HG03060 (cell line): Measurements from ENCODE around the gene DLG5.

Source experiments
- ATAC-seq: cut with Tn5 transposase; IDR thresholded peaks from one replicate; pipeline ENCODE4 v1.9.1; 2021; ENCODE audit warnings: low read depth, moderate number of reproducible peaks; ENCODE audit not compliant: unreplicated experiment

DLG5 gene

DNA sequence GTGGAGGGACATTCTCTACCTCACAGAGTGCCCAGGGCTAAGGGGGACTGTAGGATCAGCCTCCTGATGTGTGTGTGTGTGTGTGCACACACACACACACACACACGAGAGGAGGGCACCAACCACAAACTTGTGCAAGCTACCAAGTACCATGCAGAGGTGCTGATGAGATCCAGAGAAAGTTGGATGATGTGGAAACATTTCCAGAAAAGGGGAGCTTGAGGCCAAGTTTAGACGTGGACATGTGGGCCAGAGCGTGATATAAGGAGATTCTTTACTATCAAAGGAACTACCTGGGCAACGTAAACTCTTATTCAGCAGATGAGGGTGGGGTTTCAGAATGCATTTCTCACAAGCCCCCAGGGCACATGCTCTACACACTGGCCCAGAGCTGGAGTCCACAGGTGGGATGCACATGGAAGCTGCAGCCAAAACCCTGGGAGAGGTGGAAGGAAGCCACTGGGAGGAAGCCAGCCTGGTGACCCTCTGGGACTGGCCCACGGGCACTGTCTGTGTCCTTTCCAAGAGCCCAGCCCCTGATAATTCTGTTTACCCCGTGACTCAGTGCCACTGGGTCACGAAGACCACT, 53.5 kb downstream of the DLG5 start:
- no peak for ATAC-seq

DNA sequence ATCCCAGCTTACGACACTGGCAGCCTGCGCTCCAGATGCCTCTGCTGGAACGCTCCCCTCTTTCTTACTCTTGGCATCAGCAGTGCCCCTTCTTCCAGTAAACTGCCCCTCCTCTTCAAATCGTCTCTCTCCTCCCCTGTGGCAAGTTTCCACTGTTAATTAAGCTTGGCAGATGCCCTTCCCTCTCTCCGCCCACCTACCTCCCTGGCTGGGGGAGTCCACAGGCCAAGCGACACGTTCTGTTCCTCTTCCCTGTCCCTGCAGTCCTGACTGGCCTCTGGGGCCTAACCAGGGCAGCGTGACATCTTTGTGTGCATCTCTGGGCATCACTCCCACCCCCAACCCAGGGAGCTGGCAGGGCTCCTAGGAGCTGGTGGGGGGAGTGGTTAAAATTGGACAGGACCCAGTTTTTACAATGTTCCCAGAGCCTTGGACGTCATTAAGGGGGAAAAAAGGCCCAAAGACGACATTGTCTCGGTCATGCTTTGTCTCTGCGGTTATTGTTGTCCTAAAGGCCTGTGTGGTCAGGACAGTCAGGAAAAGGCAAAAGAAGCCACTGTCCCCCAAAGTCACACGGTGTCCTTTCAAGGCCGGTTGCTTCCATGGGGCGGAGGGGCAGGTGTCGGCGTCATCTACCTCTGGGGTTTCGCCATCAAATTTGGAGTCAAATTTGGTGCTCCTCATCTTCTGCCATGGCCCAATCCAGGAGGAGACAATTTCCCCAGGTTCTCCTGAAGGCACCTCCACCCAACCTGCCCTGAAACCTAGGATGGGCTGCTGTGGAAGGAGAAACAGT, 54.2 kb downstream of the DLG5 start:
- ATAC-seq = no peak

DNA sequence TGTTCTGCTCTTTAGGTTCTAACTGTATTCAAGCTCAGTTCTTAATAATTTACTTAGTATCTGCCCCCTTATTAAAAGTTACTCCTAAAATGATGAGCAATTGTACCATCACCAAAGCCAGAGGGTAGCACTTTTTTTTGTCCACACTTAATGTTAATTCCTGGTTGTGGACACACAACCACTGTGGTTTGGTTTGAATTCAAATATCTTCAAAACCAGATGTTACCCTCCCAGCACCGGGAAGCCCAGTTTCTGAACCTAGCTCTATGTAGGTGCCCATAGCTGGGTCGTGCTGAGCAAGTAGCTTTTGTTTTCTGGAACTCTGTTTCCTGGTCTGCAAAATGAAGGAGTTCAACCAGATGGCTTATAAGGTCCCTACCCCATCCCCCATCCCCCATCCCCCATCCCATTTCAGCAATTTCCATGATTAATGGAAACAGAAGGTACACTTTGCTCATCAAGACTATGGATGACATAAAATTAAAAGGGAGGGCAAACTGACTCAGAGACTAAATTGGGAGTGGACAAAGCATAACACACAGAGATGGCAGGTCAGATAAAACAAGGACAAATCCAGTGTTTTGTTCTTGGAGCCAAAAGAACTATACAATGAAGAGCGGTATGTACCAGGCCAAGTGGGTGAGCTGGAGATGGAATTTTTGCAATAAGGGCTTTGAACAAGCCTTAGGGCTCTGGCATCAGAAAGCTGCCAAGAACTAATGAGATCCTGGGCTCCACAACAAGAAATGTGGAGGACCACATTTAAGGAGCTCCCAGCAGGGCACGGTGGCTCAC, 56.7 kb downstream of the DLG5 start:
- ATAC-seq = no peak

DNA sequence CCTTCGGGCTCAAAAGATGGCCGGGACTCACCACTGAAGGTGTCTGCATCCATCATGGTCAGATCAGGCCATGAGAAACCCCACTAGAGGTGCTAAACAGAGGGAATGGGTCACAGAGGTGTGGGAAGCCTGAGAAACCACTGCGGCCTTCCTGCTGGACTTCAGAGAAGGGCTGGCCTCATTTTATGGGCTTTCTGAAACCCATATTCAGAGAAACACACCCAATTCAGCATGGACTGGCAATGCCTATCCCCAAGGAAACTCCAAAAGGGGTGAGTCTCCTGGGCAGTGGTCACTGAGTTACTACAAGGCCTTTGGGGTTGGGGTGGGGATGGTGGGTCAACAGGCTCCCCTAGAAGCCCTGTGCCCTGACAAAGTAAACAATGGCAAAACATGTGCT, 58.0 kb downstream of the DLG5 start:
- no peak for ATAC-seq

DNA sequence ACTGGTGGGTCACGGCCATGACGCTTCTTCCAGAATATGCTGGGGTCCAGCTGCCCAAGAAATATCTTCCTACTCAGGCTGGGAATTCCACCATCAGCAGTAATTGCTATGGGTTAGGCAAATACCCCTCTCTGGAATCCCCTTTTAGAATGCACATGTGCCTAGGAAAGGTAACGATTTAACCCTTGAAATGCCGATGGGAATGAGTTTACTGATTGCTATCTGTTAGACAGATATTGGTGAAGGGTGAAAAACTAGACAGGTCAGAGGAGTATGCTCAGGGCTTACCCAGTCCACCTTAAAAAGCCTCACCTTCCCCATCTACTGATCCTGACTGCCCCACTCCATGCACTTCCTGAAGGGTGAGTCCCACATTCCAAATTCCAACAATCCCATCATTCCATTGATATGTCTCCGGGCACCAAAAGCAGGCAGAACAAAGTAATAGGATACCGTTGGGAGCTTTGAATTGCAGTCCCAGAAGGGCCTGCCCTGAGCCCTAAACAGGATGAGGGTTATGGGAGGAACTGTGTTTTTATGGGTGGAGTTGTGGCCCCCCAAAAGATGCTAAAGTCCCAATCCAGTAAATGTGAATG, 59.3 kb downstream of the DLG5 start:
- ATAC-seq = no peak

DNA sequence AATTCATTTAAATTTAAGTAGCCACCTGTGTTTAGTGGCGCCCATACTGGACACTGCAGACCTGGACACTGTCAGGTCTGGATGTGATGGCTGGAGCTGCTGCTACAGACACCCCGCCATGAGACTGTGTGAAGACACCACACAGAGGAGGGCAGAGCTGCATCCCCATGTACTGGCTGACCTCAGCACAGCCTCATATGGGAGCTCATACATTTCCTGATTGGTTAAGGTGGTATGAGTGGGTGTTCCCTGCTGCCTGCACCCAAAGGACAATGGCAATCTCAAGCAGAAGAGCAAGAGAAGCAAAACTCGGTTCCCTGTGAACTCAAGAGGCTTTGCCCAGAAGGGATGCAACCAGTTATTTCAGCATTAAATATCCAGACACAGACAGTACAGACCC, 60.0 kb downstream of the DLG5 start:
- ATAC-seq = no peak

DNA sequence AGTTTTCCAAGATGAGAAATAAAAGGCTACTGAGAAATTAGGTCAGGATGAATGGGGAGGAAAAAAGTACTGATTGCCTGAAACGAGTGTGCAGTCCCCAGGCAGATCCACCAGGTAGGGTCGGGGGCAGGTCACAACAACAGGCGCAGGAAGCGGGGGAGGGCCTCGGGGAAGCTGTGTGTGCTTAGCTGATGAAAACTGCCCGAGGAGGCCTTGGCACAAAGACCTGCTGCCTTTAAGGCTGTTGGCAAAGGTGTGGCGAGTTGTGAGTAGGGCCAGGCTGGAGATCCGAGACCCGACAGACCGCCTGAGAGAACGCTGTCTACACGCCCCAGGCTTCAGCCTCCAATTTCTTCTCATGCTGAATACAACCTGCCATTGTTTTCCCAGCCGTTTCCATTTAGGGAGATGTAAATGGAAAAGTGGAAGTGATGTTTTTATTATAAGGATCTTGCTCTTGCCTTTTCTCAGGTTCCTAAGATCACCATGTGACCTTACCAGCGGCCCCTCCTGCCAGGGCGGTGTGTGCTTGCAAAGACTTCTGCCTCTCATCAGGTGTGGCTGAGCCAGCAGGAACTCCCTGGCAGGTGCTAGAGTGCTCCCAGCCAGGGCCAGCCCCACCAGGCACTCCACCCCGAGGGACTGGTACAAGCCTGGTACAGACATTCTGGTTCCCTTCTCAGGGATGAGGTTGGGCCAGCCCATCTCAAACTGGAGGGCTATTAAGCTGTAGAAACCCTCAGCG, 60.8 kb downstream of the DLG5 start:
- no peak for ATAC-seq

DNA sequence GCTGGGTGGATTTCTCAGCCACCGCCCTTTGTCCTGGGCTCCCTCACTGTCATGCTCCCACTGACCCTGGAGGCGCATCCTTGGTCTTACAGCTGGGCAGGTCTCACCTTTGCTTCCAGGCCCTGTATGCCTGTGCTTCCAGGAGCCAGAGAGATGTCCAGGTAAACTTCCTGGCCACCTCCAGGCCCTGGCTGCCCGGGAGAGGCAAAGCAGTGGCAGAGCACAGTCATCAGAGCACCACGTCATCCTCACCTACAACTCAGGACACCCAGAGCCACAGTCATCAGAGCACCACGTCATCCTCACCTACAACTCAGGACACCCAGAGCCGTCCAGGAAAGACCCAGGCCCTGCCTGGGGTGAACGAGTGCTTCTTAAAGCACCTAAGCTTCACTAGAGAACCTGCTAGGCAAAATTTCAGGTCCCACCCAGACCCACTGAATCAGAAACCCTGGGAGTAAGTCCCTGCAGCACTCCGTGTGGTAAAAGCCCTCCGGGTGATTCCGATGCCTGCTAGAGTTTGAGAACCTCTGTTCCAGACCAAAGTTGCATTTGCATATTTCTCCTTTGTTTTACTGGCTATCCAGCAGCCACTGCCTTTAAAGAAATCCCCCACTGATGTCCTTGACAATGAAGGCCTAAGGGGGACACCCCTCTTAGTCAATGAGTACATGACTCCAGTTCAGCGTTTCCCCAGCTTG, 62.3 kb downstream of the DLG5 start:
- no peak for ATAC-seq

DNA sequence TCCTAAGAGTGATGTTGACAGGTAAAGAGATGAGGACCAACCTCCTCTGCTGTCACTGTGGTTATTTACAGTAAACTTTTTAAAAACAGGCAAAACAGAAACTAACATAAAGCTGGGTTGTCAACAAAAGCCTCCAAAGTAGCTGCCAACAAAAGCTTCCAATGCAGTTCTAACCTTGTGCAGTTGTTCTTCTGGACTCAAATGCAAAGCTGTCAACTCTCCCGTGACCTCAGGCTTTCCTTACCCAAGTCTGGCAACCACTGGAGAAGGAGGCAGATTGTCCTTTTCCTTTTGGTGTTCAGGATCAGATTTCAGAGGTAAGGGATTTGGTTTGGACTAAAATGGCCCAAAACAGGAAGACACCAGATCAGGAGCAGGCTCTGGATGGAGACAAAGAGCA, 63.1 kb downstream of the DLG5 start:
- no peak for ATAC-seq

DNA sequence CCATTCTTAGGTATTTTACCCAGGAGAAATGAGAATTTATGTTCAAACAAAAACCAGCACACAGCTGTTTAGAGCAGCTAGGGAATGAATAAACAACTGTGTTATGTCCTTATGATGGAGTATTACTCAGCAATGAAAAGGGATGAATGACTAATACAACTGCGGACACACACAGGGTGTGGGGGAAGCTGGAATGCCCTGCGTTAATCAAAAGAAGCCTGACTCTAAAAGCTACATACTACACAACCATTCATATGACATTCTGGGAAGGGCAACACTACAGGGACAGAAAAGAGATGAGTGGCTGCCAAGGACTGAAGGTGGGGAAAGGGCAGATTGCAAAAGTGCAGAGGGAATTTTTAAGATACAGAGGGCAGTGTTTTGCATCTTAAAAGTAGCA, 64.0 kb downstream of the DLG5 start:
- ATAC-seq = no peak

DNA sequence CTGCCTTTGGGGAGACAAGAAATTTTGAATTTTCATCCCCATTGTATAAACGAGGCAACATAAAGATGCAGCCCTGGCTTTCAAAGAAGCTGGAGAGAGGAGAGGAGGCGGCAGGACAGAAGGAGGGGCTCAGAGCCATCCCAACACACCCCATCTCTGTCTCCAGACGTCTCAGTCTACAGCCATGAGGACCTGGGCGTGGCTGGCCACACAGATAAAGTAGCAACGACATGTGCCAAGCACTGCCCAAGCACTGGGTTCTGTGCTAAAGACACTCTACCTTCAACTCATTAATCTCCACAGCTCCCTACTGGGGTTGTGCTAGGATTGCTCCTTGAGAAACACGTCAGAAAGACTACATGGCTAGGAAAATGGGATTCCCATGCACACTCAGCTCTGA, 65.2 kb downstream of the DLG5 start:
- ATAC-seq = no peak

DNA sequence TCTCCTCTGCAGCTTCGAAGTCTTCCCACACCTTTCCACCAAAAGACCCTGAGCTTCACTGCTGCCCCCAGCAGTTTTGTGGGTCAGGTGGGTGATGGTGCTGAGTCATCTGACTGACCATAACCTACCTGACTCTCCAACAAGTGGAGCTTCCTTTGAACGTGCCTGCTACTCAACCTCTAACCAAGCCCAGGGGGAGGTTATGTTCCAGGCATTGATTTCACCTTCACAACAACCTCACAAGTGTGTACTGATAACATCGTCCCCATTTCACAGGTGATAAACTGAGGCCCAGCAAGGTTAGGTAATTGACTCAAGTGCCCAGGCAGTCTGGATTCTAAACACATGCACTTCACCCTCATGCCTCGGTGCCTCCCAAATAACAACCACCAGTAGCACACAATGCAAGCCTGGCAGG, 66.7 kb downstream of the DLG5 start:
- ATAC-seq = no peak

DNA sequence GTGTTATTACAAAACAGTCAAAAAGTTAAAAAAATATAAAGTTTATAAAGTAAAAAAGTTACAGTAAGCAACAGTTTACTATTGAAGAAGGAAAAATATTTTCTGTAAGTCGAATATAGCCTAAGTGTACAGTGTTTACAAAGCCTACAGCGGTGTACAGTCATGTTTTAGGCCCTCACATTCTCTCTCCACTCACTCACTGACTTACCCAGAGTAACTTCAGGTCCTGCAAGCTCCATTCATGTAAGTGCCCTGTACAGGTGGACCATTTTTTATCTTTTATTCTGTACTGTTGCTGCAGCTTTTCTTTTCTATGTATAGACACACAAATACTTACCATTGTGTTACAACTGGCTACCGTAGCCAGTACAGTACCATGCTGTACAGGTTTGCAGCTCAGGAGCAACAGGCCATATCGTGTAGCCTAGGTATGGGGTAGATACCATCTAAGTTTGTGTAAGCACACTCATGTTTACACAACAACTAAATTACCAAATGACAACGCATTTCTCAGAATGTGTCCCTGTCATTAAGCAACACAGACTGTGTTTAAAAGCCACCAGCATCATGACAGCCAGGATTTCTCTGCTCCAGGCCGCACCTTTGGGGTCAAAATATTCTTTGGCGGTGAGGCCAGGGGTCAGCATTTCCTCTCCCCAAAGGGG, 67.2 kb downstream of the DLG5 start:
- no peak for ATAC-seq

DNA sequence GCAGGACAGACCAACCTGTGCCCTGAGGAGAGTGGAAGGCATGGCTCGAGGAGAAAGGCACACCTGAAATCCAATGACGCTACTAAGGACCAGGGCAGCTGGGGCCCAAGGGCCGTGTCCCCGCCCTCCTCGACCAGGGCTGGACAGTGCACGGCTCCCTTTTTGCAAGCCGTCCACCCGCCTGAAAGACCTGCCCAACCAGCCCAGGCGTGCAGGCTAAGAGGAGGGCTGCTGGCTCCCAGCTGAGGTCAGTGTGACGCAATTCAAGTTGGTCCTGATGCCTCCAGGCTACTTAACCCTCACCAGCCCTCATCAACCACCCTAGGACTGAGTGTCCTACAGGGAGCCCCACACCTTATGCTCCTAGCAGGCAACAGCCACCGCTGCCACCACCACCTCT, 69.3 kb downstream of the DLG5 start:
- no peak for ATAC-seq

DNA sequence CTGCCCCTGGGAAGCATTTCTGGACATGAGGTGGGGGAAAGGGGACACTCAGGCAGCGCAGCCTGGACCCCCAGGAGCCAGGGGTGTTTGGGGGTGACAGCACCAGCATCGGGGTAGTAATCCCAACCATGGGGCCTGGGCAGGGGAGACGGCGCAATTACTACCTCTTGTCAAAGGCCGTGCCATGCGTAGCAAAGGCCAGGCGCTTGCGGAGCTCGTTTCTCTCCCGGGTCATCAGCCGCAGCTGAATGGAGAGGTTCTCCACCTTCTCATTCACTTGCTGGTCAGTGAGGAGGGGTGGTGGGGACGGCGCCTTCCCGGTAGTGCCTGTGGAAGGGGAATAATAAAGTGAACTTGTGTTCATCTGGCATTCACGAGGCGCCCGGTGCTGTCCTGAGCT, 70.0 kb downstream of the DLG5 start:
- no peak for ATAC-seq

DNA sequence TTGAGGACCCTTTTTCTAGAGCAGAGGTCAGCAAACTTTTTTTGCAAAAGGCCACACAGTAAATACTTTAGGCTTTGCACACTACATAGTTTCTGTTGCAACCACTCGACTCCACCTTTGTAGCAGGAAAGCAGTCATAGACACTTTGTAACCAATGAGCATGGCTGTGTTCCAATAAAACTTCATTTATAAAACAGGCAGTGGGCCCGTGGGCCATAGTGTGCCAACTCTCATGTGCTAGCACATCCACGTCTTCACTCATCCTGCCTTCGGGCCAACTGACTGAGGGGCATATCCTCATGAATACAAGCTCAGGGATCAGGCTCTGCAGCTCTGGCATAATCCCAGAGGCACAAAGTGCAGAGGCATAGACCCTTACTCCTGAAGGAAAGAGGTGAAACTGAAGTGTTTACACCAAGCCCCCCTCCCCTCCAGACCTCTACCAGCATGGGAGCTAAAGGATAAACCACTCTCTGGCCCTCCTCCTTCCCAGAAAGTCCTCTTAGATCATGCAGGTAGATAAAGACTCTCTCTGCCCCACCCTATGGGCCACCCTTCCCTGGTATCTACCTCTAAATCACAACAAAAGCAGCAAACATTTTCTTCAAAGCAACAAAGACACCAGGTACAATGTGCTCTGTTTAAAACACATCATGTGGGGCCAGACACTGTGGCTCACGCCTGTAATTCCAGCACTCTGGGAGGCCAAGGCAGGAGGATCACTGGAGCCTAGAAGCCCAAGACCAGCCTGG, 71.0 kb downstream of the DLG5 start:
- ATAC-seq = no peak

DNA sequence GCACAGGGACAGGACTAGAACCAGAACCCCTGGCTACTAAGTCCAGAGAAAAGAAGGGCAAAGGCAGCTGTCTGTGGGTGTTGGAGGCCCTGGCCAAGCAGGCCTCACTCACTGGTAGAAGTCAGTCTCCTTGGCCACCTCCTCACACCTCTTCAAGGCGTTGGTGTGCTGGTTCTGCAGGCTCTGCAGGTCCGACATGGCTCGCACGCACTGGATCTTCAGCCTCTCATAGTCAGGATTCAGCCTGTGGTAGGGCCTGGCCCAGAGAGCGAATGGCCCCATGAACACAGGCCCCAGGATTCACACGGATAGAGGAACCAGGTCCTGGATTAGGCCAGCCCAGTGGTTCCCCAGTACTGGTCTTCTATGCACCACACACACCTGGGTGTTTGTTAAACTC, 72.4 kb downstream of the DLG5 start:
- ATAC-seq = no peak

DNA sequence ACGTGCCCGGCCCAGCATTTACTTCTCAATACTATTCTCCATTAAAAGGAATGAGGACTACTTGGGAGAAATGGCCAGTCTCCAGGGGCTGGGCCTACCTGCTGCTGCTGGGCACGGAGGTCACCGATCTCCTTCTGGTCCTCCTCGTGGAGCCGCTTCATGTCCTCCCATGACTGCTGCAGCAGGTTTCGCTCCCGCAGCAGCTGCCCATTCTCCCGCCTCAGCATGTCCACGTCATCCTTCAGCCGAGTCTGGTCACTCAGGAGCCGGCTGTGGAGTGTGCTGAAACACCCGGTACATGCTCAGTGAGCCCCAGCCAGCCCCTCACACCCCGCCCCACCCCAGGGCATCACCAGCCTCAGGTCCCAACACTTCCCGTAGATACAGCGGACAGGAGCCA, 73.3 kb downstream of the DLG5 start:
- no peak for ATAC-seq
